NCI-H526 treated with DMSO at 0.1 percent for 48 hours (cell line): ENCODE data around the gene ALK.

Source experiments
- DNase-seq: peaks from one replicate; lab custom pipeline; 2025; lab: John Stamatoyannopoulos, UW

ALK gene

DNA sequence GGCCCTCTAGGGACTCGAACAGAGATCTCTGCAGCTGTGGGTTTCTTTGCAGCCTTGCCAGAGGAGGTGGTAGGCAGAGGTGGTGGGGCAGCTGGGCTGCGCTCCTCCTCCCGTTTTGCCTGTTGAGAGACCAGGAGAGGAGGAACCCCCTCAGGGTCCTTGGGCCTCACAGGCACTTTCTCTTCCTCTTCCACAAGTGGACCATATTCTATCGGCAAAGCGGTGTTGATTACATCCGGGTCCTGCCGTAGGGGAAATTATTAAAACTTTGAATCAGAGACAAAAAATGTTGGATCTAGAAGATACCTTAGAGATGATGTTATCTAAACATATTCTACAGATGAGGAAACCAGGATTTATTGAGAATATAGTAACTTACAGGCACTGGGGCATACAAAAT, 727.7 kb downstream of the ALK start:
- DNase-seq, result no peak

DNA sequence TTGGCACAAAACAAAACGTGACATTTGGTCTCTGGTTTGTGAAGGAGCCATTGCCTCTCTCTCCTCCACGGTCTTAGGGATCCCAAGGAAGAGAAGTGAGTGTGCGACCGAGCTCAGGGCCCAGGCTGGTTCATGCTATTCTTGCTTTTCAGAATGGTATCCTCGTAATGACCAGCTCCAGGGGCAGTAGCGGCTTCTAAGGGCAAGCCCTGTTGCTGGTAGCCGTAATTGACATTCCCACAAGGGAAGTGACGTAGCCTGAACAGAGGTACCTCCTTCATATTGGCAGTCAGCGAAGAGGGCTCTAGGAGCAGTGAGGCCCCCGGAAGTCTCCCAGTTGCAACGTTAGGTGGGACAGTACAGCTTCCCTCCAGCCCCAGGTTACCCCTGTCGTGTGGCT, 728.3 kb downstream of the ALK start:
- DNase-seq, result no peak

DNA sequence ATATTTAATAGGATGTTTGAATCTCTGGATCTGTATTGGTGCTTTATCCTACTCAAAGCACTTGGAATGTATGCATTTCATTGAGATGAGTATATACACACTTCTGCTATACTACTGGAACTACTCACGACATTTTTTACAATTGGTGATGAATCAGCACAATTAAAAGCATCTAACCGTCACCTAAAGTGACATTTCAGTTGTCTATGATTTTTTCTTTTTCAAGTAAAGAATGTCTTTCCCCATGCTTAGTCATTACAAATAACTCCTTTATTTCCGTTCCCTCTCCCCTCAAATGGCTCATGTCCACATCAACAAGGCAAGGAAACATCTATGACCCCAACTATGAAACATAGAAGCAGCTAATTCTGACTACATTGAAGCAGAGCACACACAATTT, 728.9 kb downstream of the ALK start:
- DNase-seq, result no peak

DNA sequence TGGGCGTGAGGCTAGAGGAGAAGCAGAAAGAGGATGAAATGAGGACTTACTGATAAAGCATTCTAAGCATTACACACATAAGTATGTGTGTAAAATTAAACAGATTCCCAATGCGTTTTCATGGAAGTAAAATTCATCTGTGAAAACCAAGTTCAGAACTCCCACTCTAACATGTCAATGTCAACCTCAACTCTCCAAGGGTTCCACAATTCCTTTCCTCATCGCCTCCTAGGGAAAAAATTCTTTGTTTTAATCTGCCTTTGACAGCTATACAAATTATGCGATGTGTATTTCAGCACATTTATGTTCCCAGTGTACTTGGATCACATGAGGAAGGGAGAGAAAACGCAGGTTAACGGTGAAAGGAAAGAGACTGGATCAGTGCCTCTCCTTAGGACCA, 729.6 kb downstream of the ALK start:
- no peak for DNase-seq

DNA sequence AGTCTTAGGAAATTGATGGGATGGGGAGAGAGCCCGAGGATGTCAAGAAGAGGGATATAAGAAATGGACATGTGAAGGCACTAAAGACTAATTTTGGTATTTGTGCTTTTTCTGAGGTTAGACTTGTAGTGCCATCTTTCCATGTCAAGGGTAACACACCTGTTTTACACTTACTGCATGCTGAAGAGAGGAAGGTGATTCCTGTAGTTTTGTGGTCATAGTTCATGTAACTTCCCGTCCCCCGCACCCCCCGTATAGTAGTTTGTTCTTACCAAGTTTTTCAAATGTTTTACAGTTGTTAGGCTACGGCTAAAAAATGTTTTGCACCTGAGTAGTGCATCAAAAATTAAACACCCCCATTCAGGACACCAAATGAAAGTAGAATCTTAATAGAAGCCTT, 732.3 kb downstream of the ALK start:
- DNase-seq, result no peak

DNA sequence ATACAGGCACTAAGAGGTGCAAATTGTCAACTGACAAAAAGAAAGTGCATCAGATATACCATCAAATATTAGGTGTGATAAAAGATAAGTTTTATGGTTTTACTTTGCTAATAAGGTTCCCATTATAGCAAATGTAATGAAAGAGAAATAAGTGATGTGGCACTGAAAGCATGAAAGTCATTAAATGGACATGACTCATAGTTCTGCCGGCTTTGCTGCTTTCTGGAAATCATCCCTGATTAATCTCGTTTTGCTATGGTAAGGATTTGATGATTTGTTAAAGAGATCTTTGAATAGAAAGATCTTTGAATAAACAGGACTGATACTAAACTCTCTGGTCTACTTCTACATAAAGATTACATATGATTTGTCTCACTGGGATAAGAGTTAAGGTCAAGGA, 733.5 kb downstream of the ALK start:
- no peak for DNase-seq

DNA sequence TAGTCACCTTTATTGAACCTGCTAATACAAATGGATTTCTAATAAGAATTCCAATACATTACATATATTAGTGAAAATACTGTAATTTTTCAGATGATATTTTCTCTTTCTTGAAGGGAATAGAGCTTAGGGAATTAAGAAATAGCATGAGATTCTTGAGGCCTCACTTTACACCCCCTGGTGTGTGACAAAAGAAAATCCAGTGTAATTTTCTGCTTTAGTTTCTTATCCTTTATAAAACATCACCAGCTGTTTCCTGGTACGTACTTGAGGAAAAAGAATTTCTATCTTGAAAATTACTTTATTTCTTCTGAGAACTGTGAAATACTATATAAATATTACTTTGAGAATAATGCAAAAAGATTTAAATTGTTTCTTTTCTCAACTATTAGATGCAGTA, 734.6 kb downstream of the ALK start:
- DNase-seq, result no peak

DNA sequence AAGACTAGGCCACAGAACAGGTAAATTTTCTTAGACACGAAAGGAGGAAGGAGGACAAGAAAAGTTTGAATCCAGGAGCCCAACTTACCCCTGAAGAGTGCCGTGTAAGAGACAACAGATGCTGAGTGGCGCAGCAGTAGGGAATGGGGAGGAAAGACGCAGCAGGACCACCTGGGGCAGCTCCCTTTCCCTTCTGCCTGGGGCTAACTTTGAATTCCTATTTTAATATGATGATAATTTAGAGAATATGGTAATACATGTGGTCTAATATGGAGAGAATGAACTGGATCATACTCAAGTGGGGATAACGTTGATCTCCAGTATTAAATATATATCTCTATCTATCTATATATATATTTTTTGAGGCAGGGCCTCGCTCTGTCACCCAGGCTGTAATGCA, 736.9 kb downstream of the ALK start:
- no peak for DNase-seq

DNA sequence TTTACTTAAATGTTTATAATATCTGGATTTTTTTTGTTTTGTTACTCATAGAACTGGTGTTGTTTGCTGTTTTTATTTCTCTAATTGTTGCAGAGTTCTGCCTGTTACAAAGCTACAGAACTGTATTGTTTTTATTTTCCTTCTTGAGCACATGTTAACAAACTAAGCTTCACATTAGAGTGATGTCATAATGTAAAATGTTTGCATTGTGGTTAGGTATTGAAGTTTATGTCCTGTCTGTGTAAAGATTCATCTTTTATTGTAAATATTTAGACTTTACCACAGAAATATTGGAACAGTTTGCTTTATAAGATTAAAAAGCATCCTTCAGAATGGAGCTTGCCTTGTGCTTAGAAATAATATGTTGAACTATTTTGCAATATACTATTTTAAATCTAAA, 738.5 kb downstream of the ALK start:
- no peak for DNase-seq

DNA sequence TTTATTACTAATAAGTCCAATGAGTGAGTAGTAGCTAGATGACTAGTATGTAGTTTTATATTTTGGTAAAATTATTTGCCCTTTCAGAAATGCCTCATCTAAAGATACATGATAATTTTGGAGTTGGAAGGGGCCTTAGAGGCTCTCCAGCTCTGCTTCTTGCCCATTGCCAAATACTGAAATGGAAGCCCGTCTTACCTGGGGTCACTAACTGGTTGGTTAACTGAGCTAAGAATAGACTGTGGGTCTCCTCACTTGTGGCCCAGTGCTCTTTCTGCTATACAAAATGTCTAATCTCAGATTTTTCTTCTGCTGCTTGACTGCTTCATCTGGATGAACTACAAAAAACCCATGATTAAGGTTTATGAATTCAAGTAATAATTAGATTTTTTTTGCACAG, 739.1 kb downstream of the ALK start:
- no peak for DNase-seq

DNA sequence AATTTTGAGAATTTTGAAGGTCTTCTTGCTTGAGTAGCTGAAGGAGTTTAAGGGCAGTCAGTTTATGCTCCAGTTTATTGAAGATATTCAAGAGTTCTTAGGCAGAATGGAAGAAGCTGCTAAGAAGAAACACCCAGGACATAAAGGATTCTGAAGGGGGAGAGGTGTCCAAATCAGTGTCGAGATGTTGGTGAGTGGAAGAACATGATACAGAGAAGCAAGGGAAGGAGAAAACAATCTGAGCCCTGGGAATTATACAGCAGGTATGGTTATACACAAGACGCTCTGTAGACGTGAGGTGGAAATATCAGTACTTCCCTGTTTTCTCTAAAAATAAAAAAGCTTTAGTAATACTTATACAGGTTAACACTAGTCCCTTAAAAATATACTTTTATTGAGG, 746.0 kb downstream of the ALK start:
- DNase-seq, result no peak

DNA sequence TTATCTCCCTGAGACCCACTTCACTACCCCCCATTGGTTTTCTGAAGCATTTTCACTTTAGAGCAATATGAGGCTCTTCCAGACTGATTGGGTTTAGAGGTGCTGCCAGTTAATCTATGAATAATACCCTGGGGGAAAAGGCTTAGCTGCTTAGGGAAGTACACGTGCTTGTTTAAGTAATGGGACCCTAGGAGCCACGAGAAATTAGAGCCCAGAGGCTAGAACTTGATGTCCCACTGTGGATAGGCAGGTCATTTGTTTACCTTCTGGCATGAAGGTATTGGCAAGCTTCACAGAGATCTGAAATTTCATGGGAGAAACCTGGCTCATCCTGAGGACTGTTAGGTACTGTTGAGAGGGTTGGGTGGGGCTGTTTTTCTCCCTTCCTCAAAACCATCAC, 746.4 kb downstream of the ALK start:
- no peak for DNase-seq

DNA sequence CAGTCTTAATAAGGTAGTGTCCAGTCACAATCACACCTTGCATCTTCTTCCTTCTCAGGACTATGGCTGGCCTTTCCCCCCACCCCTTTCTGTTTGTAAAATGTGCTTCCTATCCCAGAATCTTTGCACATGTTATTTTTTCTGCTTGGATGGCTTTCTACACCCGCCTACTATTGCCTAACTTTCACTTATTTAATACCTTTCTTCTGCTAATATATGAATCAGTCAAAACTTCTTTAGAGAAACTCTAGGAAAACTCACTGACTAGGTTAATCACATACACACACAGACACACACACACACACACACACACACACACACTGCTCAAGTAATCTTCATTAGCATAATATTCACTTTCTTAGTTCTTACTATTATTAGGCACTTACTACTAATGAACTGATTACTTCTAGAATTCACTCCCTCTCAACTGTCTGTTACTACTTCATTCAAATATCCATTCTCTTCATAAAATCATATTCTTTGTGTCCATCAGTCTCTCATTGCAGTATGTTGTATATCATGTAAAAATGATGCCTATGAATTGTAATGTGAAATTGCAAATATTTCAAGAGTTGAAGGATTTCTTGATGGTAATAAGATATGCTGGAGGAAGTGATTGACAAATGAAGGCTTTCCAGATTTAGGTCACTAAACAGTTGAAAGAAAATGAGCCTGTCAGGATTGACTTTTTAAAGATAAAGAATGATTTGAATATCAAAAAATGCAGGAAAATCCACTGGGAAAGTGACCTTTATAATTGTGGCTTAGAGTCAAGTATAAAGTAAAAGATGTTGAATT, 754.9 kb downstream of the ALK start:
- no peak for DNase-seq

DNA sequence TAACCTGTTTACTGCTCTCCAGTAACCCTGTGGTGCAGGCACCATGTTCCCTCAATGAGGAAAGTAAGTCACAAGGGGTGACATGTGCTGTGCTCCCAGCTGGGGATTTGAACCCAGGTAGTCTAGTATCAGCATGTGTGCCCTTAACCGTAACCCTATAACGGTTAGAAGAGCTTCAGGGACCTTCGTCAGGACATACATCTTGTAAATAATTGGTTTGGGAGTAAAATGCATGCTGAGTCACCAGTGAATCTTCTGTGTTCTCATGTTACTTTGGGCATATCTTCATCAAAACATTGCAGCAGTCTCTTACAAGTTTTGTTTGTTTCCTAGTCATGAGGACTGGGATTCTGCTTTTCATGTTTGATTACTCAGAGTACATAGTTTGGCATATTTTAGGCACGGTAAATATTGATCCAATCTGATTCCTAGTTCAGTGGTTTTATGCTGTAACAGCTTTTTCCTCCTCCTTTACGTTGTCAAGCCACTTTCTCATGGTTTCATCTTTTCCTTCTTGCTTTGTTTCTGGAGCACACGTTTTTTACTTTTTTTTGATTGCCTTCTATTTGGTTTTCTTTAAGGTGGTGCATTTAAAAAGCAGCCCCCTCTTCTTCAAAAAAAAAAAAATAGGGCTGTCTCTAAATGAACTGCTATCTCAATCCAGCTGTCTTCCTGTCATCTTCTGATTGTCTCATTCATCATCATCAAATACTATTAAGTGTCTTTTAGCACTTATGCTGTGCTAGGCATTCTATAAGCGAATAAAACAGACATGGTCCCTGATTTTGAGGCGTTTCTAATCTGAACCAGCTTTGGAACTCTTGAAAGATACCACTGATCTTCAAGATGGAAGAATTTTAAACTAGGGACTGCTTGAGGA, 755.8 kb downstream of the ALK start:
- no peak for DNase-seq

DNA sequence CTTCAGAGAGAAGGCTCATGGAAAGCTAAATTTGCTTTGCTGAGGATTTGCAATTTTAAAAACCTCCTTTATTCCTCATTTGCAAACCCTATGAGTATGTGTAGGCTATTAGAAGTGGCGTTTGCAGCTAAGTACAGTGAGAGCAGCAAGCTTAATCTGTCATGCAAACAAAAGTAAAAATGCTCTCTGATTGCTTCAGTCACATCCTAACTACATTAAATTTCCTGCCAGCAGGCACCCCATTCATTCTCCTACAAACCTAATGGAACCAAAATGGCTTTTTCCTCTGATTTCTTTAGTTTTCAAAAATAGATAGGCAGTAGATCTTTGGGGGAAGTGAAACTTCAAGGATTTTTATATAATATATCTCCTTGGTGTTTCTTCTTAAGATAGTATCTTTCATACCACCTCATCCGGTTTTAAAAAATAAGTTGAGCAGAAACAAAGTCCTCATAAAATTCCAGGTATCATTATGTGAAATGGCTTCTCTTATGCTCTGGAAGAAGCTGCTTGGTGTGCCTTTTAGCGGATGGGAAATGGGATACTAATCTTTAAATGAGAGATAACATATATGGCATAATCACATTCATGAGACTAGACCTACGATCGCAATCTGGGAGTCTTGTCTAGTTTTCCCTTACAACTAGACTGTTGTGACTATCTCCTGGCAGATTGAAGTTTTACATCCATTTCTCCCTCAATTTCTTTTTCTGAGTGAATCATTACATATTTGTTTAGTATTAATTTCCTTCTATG, 757.1 kb downstream of the ALK start:
- DNase-seq, result no peak

DNA sequence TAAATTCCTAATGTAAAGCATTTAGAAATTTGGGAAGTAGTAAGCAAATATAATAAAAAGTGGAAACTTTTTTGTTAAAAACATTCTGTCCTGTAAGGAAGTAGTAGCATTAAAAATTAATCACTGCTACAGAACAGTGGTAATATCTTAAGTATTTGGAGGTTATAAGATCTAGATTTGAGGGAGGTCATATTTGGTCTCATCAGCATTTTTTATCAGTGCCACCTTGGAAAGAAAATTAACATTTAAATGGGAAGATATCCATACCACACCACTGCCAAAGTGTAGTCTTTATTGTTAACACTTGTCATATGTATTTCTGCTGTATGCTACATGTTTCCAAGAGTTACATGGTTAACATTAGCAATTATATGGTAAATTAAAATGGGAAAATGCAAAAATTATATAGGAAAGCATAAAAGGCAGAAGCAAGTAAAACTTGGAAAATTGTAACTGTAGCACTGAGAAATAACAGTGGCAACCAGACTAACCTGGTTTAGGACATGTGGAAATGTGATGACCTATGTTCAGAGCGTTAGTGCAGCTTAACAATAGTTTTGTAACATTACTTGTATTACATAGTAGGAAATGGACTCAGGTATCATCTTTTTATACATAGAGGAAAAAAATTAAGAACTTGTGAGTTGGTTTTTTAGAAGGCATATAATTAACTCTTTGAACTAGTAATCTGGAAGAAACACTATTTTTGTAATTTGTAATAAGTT, 759.0 kb downstream of the ALK start:
- no peak for DNase-seq

DNA sequence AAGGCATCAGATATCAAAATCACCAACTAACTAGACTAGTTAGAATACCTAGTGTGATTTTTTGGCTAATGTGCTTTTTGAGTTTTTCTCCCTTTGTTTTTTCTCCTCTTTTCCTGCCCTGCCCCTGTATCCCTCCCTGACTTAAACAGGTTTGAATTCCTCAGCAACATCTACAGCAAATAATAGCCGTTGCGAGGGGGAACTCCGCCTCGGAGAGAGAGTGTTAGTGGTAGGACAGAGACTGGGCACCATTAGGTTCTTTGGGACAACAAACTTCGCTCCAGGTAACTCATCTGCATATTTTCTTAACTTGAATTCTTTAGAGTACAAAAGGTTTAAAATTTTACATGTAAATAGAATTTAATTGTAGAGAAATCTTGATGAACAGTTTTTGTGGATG, 761.2 kb downstream of the ALK start:
- no peak for DNase-seq

DNA sequence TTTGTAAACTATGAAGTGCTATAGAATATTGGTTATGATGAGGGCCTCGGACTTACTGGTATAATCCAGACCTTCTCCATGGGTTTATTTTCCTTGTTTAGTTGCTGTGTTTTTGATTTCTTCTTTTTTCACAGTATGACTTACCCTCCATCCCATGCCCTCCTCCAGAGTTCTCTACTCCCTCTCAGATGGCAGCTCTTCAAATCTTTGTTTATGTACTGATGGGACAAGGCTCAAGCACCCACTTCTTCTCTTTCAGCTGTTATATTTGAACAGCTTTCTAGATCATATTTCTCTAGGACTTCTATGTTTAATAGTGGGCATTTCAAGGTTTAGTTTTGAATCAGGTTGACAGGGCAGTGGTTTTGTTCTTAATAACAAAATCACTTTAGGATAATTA, 762.3 kb downstream of the ALK start:
- DNase-seq, result no peak

DNA sequence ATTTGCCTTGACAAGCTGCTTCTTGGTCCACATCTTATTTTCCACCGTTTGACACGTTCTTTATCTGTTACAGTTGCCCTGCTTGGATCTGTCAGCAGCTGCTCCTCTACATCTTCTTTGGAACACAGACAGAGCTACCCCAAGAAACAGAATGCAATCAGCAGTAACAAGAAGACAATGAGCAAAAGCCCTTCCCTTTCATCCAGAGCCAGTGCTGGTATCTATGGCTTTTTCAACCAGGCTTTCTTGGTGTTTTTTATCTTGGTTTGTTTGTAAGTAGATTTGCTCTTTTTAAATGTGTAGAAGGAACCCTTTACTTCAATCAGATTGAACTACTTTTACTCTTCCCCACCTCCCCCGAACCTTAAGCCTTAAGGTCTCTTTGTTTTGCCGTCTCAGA, 764.3 kb downstream of the ALK start:
- DNase-seq, result no peak

DNA sequence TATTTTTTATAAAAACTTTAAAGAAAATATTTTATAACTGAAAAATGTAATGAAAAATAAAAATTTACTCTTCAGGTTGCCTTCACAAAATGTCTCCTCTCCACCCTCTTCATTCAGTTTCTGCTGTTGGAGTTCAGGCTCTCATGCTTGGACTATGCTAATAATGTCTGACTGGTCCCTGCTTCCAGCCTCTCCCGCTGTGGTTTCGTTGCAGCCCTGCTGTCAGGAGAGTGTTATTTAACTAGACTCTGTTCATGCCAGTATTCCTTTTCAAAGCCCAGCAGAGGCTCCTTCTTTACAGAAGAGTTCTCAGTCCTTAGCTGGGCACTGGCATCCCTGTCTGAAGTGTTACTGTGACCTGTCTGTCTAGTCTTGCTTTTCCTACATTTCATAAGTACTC, 765.8 kb downstream of the ALK start:
- DNase-seq, result no peak

DNA sequence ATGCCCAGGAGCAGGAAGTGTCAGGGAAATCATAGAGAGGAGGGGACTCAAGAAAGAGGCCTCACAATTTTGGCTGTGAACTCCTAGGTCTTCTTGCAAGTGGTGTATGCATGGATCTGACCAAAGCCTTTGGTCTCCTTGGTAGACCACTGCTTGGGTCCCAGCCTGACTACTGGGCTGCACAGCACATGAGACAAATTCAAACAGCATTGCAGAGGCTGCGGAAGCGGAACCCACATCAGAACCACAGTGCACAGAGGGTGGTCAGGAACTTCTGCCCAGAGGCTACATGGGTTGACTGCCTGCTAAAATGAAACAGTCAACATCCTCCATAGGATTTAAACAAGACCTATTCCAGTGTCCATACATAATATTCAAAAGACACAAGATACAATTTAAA, 766.8 kb downstream of the ALK start:
- no peak for DNase-seq

DNA sequence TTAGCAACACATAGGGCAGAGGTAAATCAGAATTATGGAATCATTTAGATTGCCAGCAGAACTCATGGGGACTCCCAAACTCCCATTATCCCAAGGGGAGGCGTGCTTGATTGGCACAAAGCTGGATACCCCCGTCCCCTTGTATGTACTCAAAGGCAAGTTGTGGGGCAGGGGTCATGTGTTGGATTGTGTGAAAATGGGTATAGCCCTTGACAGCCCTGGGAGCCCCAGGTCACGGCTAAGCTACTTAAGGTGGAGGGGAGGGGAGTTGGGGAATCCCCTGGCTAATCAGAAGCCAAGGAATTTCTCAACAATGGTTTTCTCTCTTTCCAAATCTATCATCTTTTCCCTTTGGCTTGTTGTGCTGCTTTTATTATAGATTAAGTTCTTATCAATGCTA, 773.4 kb downstream of the ALK start:
- no peak for DNase-seq
